ENCODE measurements around the gene LPAR5. TPM values are rescaled to one million over a fixed set of nuclear protein-coding genes. Genes with fewer than 3 reads are reported as not detected.

Gene LPAR5
- total RNA-seq, 1 experiment from 2014 or later = 0.22 TPM

- no peaks in the 10 kb centered on the region for H3K4me1 Mint-ChIP-seq
- Histone ChIP-seq H3K18ac (ENCODE audit: insufficient read length, low read depth, low read length) (no peak overlapping the region), H2AFZ (ENCODE audit: low read length) (no peak overlapping the region), H2BK5ac (ENCODE audit: insufficient read length, low read length) (no peak overlapping the region), H3K56ac (ENCODE audit: insufficient read length, low read depth, low read length) (no peak overlapping the region), H2BK12ac (ENCODE audit: insufficient read length, low read depth, low read length) (no peak overlapping the region), H3K4me2 (ENCODE audit: insufficient read depth, insufficient read length, low read length) (no peak overlapping the region), H4K91ac (ENCODE audit: insufficient read length, low read depth, low read length) (no peak overlapping the region), H3K14ac (ENCODE audit: insufficient read depth, low read length) (no peak overlapping the region), H2BK120ac (ENCODE audit: low read depth, low read length, poor library complexity, severe bottlenecking) (no peak overlapping the region), H2BK20ac (ENCODE audit: low read depth, low read length, poor library complexity, severe bottlenecking) (no peak overlapping the region), H3K4ac (ENCODE audit: low read depth, low read length) (no peak overlapping the region), H3K4me1 (ENCODE audit: insufficient read depth, low read length) (no peaks in the 10 kb centered on the region), H3K9me3 (ENCODE audit: control insufficient read depth, low read depth, low read length) (no peaks in the 10 kb centered on the region), H3K79me2 (ENCODE audit: insufficient read depth, low read length) (peaks cover 1% of the 10 kb centered on the region; the same call in 1 of the 2 replicates), H2BK15ac (ENCODE audit: low read depth, low read length) (no peak overlapping the region), H3T11ph (ENCODE audit: low read length) (no peak overlapping the region), H3K27ac (ENCODE audit: insufficient read length, low read depth, low read length) (no peak overlapping the region), H4K8ac (replicated peaks; ENCODE audit: insufficient read length, low read depth, low read length) (no peak overlapping the region), H3K23me2 (ENCODE audit: insufficient read length, low read depth, low read length, poor library complexity, severe bottlenecking) (no peaks in the 10 kb centered on the region), H3K27me3 (ENCODE audit: insufficient read depth, low read length) (no peaks in the 10 kb centered on the region), H4K20me1 (ENCODE audit: control insufficient read depth, insufficient read depth, insufficient read length) (no peaks in the 10 kb centered on the region), H3K79me1 (ENCODE audit: insufficient read depth, low read depth, low read length, poor library complexity, severe bottlenecking) (peaks cover 2% of the 10 kb centered on the region), H2AK5ac (ENCODE audit: insufficient read length, low read length) (no peak overlapping the region), H3K9ac (ENCODE audit: extremely low read depth, insufficient read length, low read length) (no peak overlapping the region), H4K5ac (ENCODE audit: insufficient read length, low read depth, low read length) (no peak overlapping the region), H3K23ac (ENCODE audit: insufficient read length, low read depth, low read length) (no peak overlapping the region)
- H3K36me3 Mint-ChIP-seq (ENCODE audit: insufficient read depth in 1 of 3, low read depth in 3 of 3) = peaks cover 46 to 83% (median 65%) of the 10 kb centered on the region in 3 experiments
- H3K27me3 Mint-ChIP-seq (ENCODE audit: low read depth) = no peaks in the 10 kb centered on the region
- TF ChIP-seq CTCF (conservative IDR thresholded peaks at IDR 0.05) = no peak
- no CpG with 5 or more reads among the region's 5 CpGs for WGBS (ENCODE audit: extremely low coverage, insufficient read length, low lambda C conversion rate)
- no peak overlapping the region for H3K4me3 Mint-ChIP-seq
- no peaks in the 10 kb centered on the region for H3K9me3 Mint-ChIP-seq
- DNase-seq = no peak
- no peak overlapping the region for H3K27ac Mint-ChIP-seq
Measured at GRCh38 chr12:6676962-6677361, 41.2 kb upstream of the LPAR5 start.

Data from H9 (cell line).